Body of pancreas (tissue), 4 donors: Measurements from ENCODE around the gene PDPK1. TPM values are rescaled to one million over a fixed set of nuclear protein-coding genes. Genes with fewer than 3 reads are reported as not detected.
A peak's percentile ranks its signal among the peaks of the same experiment; 100 is the strongest.

Experiments used
- ATAC-seq: fragments of 150-250 bp; one replicate; pipeline ENCODE4 v1.9.1; 2016
- DNase-seq, 4 donors: peaks; one replicate each; pipeline ENCODE4 v3.0.0-alpha.2; 2019
- H3K27ac ChIP-seq, 4 donors: fragments of 200-600 bp; sonication (generic); 1 replicate in 3 of 4; 2 replicates in 1 of 4; pipeline versions ENCODE4 v1.5.1 to v1.6.1; 2016 to 2019; ENCODE audit warnings: mild to moderate bottlenecking in 1 of 4, mixed read lengths in 1 of 4, moderate library complexity in 1 of 4
- H3K27me3 ChIP-seq, 2 donors: fragments of 200-600 bp; sonication (generic); one replicate each; pipeline ENCODE4 v1.6.0; 2016; ENCODE audit warnings: mild to moderate bottlenecking in 1 of 2
- H3K36me3 ChIP-seq, 2 donors: fragments of 200-600 bp; sonication (generic); replicated peaks in 1 of 2; 2 replicates each; pipeline ENCODE4 v1.5.1; 2016; ENCODE audit warnings: low read depth in 2 of 2; ENCODE audit not compliant: insufficient read depth in 1 of 2
- H3K4me1 ChIP-seq: fragments of 200-600 bp; sonication (generic); one replicate; pipeline ENCODE4 v1.6.0; 2016
- H3K4me3 ChIP-seq, 2 donors: fragments of 200-600 bp; sonication (generic); 1 replicate in 1 of 2; 2 replicates in 1 of 2; pipeline ENCODE4 v1.5.1; 2016 to 2019
- H3K9me3 ChIP-seq, 3 donors: fragments of 200-600 bp; sonication (generic); 1 replicate in 2 of 3; 2 replicates in 1 of 3; pipeline ENCODE4 v1.5.1; 2016
- CTCF ChIP-seq, 7 experiments: fragments of 450-650 bp in 4 of 7; fragments of 200-600 bp in 3 of 7; sonication (generic) in 3 of 7; IDR thresholded peaks; one replicate each; pipeline ENCODE4 v1.5.1; 2016 to 2019; ENCODE audit warnings: antibody characterized with exemption in 7 of 7
- POLR2A ChIP-seq, 3 donors: fragments of 450-650 bp; IDR thresholded peaks; one replicate each; pipeline ENCODE4 v1.6.1; 2016; ENCODE audit warnings: antibody characterized with exemption in 3 of 3, mild to moderate bottlenecking in 2 of 3
- WGBS, 2 donors: methylation state at CpG; one replicate each; pipeline ENCODE4 v1.1.5; 2017; 5-methylcytosine and 5-hydroxymethylcytosine counted together
- intact Hi-C: fragments of 100-400 bp; cut with DNase I; formaldehyde crosslinking; loops from one replicate; pipeline ENCODE4 v1.15.1; 2023
- total RNA-seq, 2 donors: library from RNA; depleted of rRNA; stranded (reverse); fragments of >200 nt; gene quantifications; one replicate each; pipeline ENCODE4 v1.1.0, GENCODE V29; 2016

Gene PDPK1
- total RNA-seq, 2 donors from 2014 or later: 20.5 to 28.0 TPM

- 76 to 78% methylated on average over 6 of the region's 6 CpGs for WGBS, 2 donors
Measured at GRCh38 chr16:2493605-2494004, 44.2 kb upstream of the PDPK1 start.

GRCh38 chr16:2494616-2495015 is 43.2 kb upstream of the PDPK1 start:
- Histone ChIP-seq H3K9me3 (no peaks in the 10 kb centered on the region), H3K27me3 (no peaks in the 10 kb centered on the region), H3K27ac (no peak overlapping the region), H3K36me3 (peaks cover 0 to 1% of the 10 kb centered on the region in 2 donors), H3K4me1 (peaks cover 42% of the 10 kb centered on the region), H3K4me3 (no peak overlapping the region)
- TF ChIP-seq POLR2A (IDR thresholded peaks at IDR 0.05): no peak
- TF ChIP-seq CTCF (IDR thresholded peaks at IDR 0.05): no peak
- 81 to 82% methylated on average over 5 of the region's 5 CpGs for WGBS, 2 donors
- no peak for DNase-seq
- intact Hi-C loops: loop anchor here (5.0 to 10.0 kb wide), 3 partner anchors 60 to 222 kb away; no protein-coding TSS in a partner anchor
- ATAC-seq: no peak

More at GRCh38 chr16:2493605-2494004, 44.2 kb upstream of the PDPK1 start:
- Histone ChIP-seq H3K4me1 (peaks cover 32% of the 10 kb centered on the region), H3K4me3 (no peak overlapping the region), H3K9me3 (no peaks in the 10 kb centered on the region), H3K36me3 (peaks cover 0 to 1% of the 10 kb centered on the region in 2 donors), H3K27me3 (no peaks in the 10 kb centered on the region), H3K27ac (no peak overlapping the region)
- intact Hi-C loops: loop anchor here (10.0 kb wide), 1 partner anchor 59 kb away; no protein-coding TSS in a partner anchor
- DNase-seq: no peak
- ATAC-seq: no peak
- TF ChIP-seq POLR2A (IDR thresholded peaks at IDR 0.05) (no peak), CTCF (IDR thresholded peaks at IDR 0.05) (no peak)

- intact Hi-C loops: loop anchor here (5.0 to 10.0 kb wide), 3 partner anchors 60 to 223 kb away; no protein-coding TSS in a partner anchor
- Histone ChIP-seq H3K4me1 (peaks cover 44% of the 10 kb centered on the region), H3K27me3 (no peaks in the 10 kb centered on the region), H3K4me3 (no peak overlapping the region), H3K9me3 (no peaks in the 10 kb centered on the region), H3K36me3 (peaks cover 0 to 1% of the 10 kb centered on the region in 2 donors), H3K27ac (no peak overlapping the region)
- DNase-seq: no peak
- ATAC-seq: no peak
- TF ChIP-seq CTCF (IDR thresholded peaks at IDR 0.05) (no peak), POLR2A (IDR thresholded peaks at IDR 0.05) (no peak)
- 84 to 91% methylated on average over 5 of the region's 5 CpGs for WGBS, 2 donors
Measured at GRCh38 chr16:2495041-2495440, 42.8 kb upstream of the PDPK1 start.

GRCh38 chr16:2496223-2497115 is 41.4 kb upstream of the PDPK1 start:
- intact Hi-C loops: loop anchor here (5.0 to 10.0 kb wide), 3 partner anchors 62 to 224 kb away; no protein-coding TSS in a partner anchor
- Histone ChIP-seq H3K9me3 (no peaks in the 10 kb centered on the region), H3K27ac (peak overlapping the region in 2 of 4 donors; percentile 71), H3K27me3 (no peaks in the 10 kb centered on the region), H3K36me3 (peaks cover 0 to 1% of the 10 kb centered on the region in 2 donors), H3K4me3 (no peak overlapping the region), H3K4me1 (peaks cover 58% of the 10 kb centered on the region)
- 94 to 96% methylated on average over 30 to 56 of the region's 62 CpGs for WGBS, 2 donors
- TF ChIP-seq CTCF (IDR thresholded peaks at IDR 0.05): no peak
- no peak for TF ChIP-seq POLR2A (IDR thresholded peaks at IDR 0.05)
- DNase-seq: peak in 1 of 4 donors; percentile 12
- ATAC-seq: no peak
